Liver (tissue), 9 donors: Measurements from ENCODE around the gene SLC24A4. TPM values are rescaled to one million over a fixed set of nuclear protein-coding genes. Genes with fewer than 3 reads are reported as not detected.

Experiments used
- DNase-seq: peaks from one replicate; pipeline ENCODE4 v3.0.0-alpha.2; 2017; ENCODE audit warnings: low spot score
- H3K27ac ChIP-seq, 2 donors: one replicate each; pipeline ENCODE4 v1.7.0; 2013; ENCODE audit warnings: inconsistent platforms in 2 of 2, low read length in 2 of 2, control low read depth in 1 of 2, low read depth in 1 of 2, mild to moderate bottlenecking in 1 of 2
- H3K27me3 ChIP-seq, 4 donors: one replicate each; pipeline versions ENCODE4 v1.6.1 to v1.7.0; 2013; ENCODE audit warnings: low read length in 3 of 4, inconsistent platforms in 1 of 4, mild to moderate bottlenecking in 1 of 4, moderate library complexity in 1 of 4; ENCODE audit not compliant: control insufficient read depth in 4 of 4, insufficient read depth in 4 of 4
- H3K36me3 ChIP-seq, 4 donors: one replicate each; pipeline versions ENCODE4 v1.6.1 to v1.7.0; 2013; ENCODE audit warnings: low read length in 3 of 4, mild to moderate bottlenecking in 3 of 4, low read depth in 1 of 4, moderate library complexity in 1 of 4; ENCODE audit not compliant: control insufficient read depth in 4 of 4, insufficient read depth in 3 of 4
- H3K4me1 ChIP-seq, 4 donors: one replicate each; pipeline versions ENCODE4 v1.6.1 to v1.7.0; 2013; ENCODE audit warnings: low read length in 3 of 4, mild to moderate bottlenecking in 3 of 4, moderate library complexity in 1 of 4; ENCODE audit not compliant: control insufficient read depth in 4 of 4, insufficient read depth in 4 of 4
- H3K4me3 ChIP-seq, 3 donors: one replicate each; pipeline versions ENCODE4 v1.6.1 to v1.7.0; 2013; ENCODE audit warnings: low read length in 3 of 3, control low read depth in 1 of 3, low read depth in 1 of 3, mild to moderate bottlenecking in 1 of 3
- H3K9ac ChIP-seq, 2 donors: one replicate each; pipeline ENCODE4 v1.7.0; 2013; ENCODE audit warnings: low read length in 2 of 2, mild to moderate bottlenecking in 2 of 2, moderate library complexity in 2 of 2, control low read depth in 1 of 2, low read depth in 1 of 2
- H3K9me3 ChIP-seq, 4 donors: one replicate each; pipeline versions ENCODE4 v1.6.1 to v1.7.0; 2013; ENCODE audit warnings: low read length in 3 of 4; ENCODE audit not compliant: control insufficient read depth in 4 of 4
- ATF3 ChIP-seq: IDR thresholded peaks from 2 replicates; pipeline ENCODE4 v1.6.1; 2016; ENCODE audit warnings: antibody characterized with exemption
- CTCF ChIP-seq: fragments of 150-350 bp; IDR thresholded peaks from 2 replicates; pipeline ENCODE4 v1.5.1; 2017; ENCODE audit warnings: improper control_type of control experiment, low read depth, low read length; ENCODE audit not compliant: missing input control
- EGR1 ChIP-seq, 2 donors: IDR thresholded peaks; 2 replicates each; pipeline ENCODE4 v1.6.1; 2016 to 2018; ENCODE audit warnings: antibody characterized with exemption in 2 of 2, low read depth in 2 of 2
- FOXA1 ChIP-seq: IDR thresholded peaks from 2 replicates; pipeline ENCODE4 v1.6.1; 2016; ENCODE audit warnings: antibody characterized with exemption
- FOXA2 ChIP-seq: IDR thresholded peaks from 2 replicates; pipeline ENCODE4 v1.6.1; 2016; ENCODE audit warnings: antibody characterized with exemption
- GABPA ChIP-seq, 2 donors: IDR thresholded peaks in 1 of 2; conservative IDR thresholded peaks in 1 of 2; 2 replicates each; pipeline ENCODE4 v1.6.1; 2016; ENCODE audit warnings: antibody characterized with exemption in 2 of 2, mild to moderate bottlenecking in 1 of 2, moderate library complexity in 1 of 2
- HNF4A ChIP-seq, 2 donors: conservative IDR thresholded peaks; 2 replicates each; pipeline ENCODE4 v1.6.1; 2016; ENCODE audit warnings: antibody characterized with exemption in 2 of 2, mild to moderate bottlenecking in 2 of 2
- HNF4G ChIP-seq: IDR thresholded peaks from 2 replicates; pipeline ENCODE4 v1.6.1; 2016; ENCODE audit warnings: antibody characterized with exemption
- JUND ChIP-seq, 2 donors: IDR thresholded peaks; 2 replicates each; pipeline ENCODE4 v1.6.1; 2016; ENCODE audit warnings: antibody characterized with exemption in 2 of 2
- MAX ChIP-seq: IDR thresholded peaks from 2 replicates; pipeline ENCODE4 v1.6.1; 2016; ENCODE audit warnings: antibody characterized with exemption
- NR2F2 ChIP-seq: IDR thresholded peaks from 2 replicates; pipeline ENCODE4 v1.6.1; 2016; ENCODE audit warnings: antibody characterized with exemption
- RAD21 ChIP-seq, 2 donors: IDR thresholded peaks; 2 replicates each; pipeline ENCODE4 v1.6.1; 2016; ENCODE audit warnings: antibody characterized with exemption in 2 of 2, mild to moderate bottlenecking in 2 of 2
- REST ChIP-seq: IDR thresholded peaks from 2 replicates; pipeline ENCODE4 v1.6.1; 2016; ENCODE audit warnings: antibody characterized with exemption, mild to moderate bottlenecking
- RXRA ChIP-seq, 2 donors: IDR thresholded peaks; 2 replicates each; pipeline ENCODE4 v1.6.1; 2017 to 2018; ENCODE audit warnings: antibody characterized with exemption in 2 of 2, mild to moderate bottlenecking in 1 of 2
- SP1 ChIP-seq: IDR thresholded peaks from 2 replicates; pipeline ENCODE4 v1.6.1; 2018; ENCODE audit warnings: antibody characterized with exemption, mild to moderate bottlenecking
- TAF1 ChIP-seq: conservative IDR thresholded peaks from 2 replicates; pipeline ENCODE4 v1.6.1; 2016; ENCODE audit warnings: antibody characterized with exemption, mild to moderate bottlenecking
- YY1 ChIP-seq: IDR thresholded peaks from 2 replicates; pipeline ENCODE4 v1.6.1; 2016; ENCODE audit warnings: antibody characterized with exemption, mild to moderate bottlenecking
- ZBTB33 ChIP-seq: IDR thresholded peaks from 2 replicates; pipeline ENCODE4 v1.6.1; 2016; ENCODE audit warnings: antibody characterized with exemption
- WGBS: extraction: QIAGEN DNeasy Blood & Tissue Kit; methylation state at CpG from one replicate; pipeline ENCODE4 v1.1.7; 2013; 5-methylcytosine and 5-hydroxymethylcytosine counted together
- polyA plus RNA-seq, 2 donors: library from polyadenylated mRNA; stranded (reverse) in 1 of 2; unstranded in 1 of 2; fragments of 200-250 nt in 1 of 2; fragments of >200 nt in 1 of 2; fragmentation: Nextera tagmentation in 1 of 2; extraction: Ambion mirVana in 1 of 2; gene quantifications; one replicate each; pipeline versions ENCODE4 v1.2.1 to v1.2.3, GENCODE V29; 2013 to 2015
- total RNA-seq, 2 donors: library from RNA; depleted of rRNA; stranded (reverse); fragments of >200 nt; gene quantifications; one replicate each; pipeline ENCODE4 v1.2.3, GENCODE V29; 2014
- donor health status: healthy.
- donor health status: healthy.
- donor health status: healthy.
- donor health status: healthy.
- donor health status: healthy.

The SLC24A4 gene
- total and polyA plus RNA-seq, 4 donors = 0.06 to 0.23 (median 0.12) TPM

- Histone ChIP-seq H3K4me3 (no peak overlapping the region), H3K9ac (no peak overlapping the region), H3K4me1 (no peaks in the 10 kb centered on the region), H3K36me3 (no peaks in the 10 kb centered on the region), H3K9me3 (no peaks in the 10 kb centered on the region), H3K27ac (no peak overlapping the region), H3K27me3 (no peaks in the 10 kb centered on the region)
- no peak for DNase-seq
- TF ChIP-seq SP1 = no peak
- no peak for TF ChIP-seq GABPA (IDR thresholded peaks at IDR 0.05 in 1 of 2, conservative IDR thresholded peaks at IDR 0.05 in 1 of 2)
- no peak for TF ChIP-seq FOXA2
- no peak for TF ChIP-seq HNF4A (conservative IDR thresholded peaks at IDR 0.05)
- no peak for TF ChIP-seq YY1
- no peak for TF ChIP-seq JUND (IDR thresholded peaks at IDR 0.05)
- TF ChIP-seq HNF4G = no peak
- no peak for TF ChIP-seq EGR1 (IDR thresholded peaks at IDR 0.05; ENCODE audit: low read depth in 2 of 2)
- TF ChIP-seq REST = no peak
- TF ChIP-seq TAF1 = no peak
- no peak for TF ChIP-seq RAD21 (IDR thresholded peaks at IDR 0.05)
- TF ChIP-seq FOXA1 = no peak
- no peak for TF ChIP-seq MAX
- TF ChIP-seq NR2F2 = no peak
- no peak for TF ChIP-seq ATF3
- TF ChIP-seq CTCF = no peak
- TF ChIP-seq ZBTB33 = no peak
- TF ChIP-seq RXRA (IDR thresholded peaks at IDR 0.05) = no peak
- 70% methylated on average over 4 of the region's 4 CpGs for WGBS
Observed at GRCh38 chr14:92411135-92411534, 88.2 kb downstream of the SLC24A4 start.
